HG02588 (cell line): ENCODE measurements around the gene MYO5C.
A peak's percentile ranks its signal among the peaks of the same experiment; 100 is the strongest.

Experiments used
- ATAC-seq: cut with Tn5 transposase; IDR thresholded peaks from one replicate; pipeline ENCODE4 v1.9.1; 2021; ENCODE audit warnings: mild to moderate bottlenecking, moderate library complexity; ENCODE audit not compliant: unreplicated experiment

MYO5C gene

DNA sequence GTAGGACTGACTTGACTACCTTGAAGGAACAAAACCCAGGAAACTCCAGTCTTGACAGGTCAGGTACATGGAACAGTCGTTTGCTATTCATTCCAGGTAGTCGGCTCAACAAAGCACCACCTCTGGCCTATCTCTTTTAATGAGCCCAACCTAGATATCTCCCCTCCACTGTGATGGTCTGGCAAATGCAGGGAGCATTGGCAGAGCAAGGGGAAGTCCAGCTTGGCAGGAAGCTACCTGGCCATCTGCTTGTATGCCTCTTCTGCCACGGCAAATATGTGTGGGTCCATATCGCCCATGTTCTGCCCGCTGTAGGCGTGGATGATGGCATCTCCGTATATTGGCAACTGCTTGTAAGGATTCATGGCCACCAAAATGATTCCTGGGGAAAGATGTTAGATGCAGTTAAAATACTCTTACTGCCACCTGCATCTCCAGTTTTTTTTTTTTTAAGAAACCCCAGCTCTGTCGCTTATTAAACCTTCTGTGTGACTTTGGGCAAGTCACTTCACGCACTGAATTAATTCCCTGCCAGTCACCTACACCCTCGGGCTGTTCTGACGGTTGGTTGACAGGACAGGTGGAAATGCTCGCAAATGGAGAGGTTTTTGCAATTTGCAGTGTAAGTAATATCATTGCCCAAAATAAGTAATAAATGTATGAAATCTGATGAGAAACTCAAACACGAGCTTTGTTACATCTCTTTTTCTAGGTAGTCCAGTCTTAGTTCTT, 16.8 kb downstream of the MYO5C start:
- ATAC-seq, result no peak

DNA sequence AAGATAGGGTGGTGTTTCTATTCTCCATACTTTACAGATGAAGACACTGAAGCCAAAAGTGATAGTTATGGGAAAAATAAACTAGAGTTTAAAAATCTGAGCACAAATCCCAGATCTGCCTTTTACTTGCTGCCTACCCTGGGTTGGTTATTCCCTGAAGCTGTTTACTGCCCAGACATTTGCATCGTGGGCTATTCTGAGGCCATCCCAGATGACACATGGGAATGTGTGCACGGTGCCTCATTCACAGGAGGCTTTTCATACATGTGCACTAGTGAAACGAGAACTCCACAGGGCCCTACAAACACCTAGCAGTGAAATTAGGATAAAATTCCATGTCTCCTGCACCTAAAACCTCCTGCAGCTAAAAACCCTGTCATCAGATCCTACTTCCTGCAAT, 17.5 kb downstream of the MYO5C start:
- no peak for ATAC-seq

DNA sequence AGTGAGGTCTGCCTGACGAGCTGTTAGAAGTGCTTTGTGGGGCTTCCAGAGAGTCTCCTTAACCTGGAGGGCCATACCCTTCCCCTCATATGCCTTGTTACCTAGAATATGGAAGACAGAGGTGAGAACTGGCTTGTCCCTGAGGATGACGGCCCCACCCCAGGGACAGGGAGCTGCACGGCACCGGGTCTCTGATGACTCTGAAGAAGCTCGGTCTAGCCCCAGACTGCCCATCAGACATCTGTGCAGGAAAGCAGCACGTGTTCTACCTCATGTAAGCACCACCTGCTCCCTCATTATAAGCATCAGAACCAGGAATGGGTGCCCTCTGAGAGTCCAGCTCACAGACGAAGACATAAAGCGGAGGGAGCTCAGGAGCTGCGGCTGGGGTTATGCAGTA, 18.0 kb downstream of the MYO5C start:
- ATAC-seq, result no peak

DNA sequence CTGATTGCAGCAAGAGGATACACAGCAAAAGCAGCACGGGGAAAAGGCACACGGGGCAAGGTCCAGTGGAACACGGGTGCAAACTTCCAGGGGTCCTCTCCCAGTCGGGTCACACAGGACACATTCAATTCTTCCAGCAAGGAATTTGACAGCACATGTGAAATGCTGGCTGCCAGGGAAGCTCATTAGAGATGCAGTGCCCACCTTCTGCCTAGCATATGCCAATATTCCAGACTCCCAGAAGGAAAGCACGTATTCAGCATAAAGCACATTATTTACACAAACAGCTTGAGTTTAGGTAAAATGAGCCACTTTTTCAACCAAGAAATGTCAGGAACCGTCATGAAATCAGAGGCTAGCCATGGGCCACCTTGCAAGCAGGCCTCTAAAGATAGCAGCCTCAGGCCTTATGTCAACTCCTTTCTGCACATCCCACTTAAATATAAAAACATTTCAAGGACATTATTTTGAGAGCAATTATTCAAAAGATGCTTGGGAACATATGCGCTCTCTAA, 19.3 kb downstream of the MYO5C start:
- ATAC-seq, result no peak

DNA sequence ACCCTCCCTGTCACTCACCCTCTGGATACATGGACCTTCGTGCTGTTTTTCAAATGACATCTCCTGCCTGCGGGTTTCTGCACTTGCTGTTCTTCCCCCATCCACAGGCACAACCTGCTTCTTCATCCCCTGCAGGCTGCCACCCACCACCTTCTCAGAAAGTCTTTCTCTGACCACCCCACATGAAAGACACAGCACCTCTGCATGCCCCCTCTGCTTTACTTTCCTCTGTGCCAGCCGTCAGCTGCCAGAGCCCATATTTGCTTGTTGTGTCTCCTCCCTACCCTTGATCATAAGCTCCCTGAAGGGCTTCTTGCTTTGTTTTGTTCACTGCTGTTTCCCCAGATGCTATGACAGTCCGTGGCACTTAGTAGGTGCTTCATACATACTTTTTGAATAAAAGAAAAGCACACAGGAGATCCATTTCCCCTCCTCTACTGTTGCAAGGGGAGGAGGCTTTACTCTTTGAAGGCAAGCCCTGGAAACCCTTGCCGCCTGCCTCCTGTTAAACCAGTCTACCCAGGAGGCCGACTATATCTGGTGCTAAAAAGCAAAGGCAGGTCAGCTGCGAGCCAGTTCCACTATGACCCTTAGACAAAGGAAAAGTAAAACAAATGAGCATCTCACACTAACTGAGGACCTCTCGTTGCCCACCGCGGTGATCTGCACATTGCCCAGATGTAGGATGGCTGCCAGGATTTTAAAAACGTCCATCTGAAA, 31.9 kb downstream of the MYO5C start:
- ATAC-seq, result no peak

DNA sequence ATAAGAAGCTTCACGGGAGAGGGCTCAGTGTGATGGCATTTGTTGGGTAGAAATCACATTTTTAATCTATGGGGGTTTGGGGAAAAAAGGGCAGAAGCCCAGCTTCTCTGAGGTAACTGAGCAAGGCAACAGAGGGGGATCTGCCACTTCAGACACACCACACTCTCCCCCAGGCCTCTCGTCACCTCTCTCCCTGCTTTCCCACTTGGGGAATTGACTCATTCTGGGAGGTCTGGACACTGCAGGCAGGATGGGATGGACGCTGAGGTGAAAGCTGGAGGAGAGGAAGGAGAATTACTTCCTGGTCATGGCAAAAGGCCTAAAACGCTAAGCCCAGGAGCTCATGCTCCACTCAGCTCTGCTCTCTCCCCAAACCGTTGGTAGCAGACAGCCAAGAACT, 33.2 kb downstream of the MYO5C start:
- no peak for ATAC-seq

- ATAC-seq, result peak; percentile 99
Measured at GRCh38 chr15:52261498-52262242, 33.9 kb downstream of the MYO5C start.

- no peak for ATAC-seq
Measured at GRCh38 chr15:52261026-52261425, 34.6 kb downstream of the MYO5C start.

DNA sequence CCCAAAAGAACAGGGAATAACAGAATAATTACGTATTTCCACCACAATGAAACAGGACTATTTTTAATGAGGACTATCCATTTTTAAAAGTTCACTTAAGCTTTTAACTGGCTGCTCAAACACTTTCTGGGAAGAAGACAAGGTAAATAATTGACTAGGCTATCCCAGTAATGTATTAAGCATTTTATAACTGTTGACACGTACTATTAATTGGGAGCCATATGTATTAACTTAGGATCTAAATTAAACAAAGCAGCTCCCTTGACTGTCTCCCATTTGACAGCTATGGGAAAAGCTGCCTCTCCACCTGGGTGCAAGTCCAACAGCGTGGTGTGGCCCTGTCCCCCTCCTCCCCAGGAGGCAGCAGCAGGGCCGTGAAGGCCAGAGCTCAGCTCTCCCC, 36.1 kb downstream of the MYO5C start:
- no peak for ATAC-seq

DNA sequence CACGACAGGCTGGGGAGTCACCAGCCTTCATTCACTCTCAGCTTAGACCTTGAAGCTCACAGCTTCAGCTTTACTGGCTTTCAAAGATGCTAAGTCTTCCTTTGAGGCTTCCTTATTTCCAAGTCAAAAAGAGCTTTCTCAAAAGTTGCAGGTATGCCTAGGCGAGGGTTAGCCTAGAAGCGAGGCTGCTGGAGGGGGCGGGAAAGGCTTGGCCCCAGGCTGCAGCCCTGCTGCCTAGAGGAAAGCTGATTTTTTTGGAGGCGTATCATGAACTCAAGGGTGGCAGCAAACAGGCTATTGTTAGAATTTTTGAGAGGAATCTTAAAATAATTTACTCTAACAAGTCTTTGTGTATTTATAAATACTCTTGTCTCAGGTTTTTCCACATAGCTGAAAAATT, 37.1 kb downstream of the MYO5C start:
- ATAC-seq, result no peak

DNA sequence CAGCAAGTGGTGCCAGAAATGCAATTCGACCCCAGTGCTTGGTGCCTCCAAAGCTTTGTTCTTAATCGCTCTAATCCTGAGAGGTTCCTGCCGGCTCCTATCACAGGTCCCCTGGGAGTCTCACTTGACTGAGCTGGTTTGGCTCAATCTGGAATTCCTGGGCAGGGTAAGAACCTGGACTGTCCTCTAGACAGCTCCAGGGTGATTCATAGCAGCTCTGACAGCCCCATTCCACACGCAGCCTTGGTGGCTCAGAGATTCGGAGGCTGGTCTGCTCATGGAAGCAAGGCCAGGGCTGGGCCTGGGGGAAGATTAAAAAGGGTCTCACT, 37.9 kb downstream of the MYO5C start:
- ATAC-seq, result no peak

DNA sequence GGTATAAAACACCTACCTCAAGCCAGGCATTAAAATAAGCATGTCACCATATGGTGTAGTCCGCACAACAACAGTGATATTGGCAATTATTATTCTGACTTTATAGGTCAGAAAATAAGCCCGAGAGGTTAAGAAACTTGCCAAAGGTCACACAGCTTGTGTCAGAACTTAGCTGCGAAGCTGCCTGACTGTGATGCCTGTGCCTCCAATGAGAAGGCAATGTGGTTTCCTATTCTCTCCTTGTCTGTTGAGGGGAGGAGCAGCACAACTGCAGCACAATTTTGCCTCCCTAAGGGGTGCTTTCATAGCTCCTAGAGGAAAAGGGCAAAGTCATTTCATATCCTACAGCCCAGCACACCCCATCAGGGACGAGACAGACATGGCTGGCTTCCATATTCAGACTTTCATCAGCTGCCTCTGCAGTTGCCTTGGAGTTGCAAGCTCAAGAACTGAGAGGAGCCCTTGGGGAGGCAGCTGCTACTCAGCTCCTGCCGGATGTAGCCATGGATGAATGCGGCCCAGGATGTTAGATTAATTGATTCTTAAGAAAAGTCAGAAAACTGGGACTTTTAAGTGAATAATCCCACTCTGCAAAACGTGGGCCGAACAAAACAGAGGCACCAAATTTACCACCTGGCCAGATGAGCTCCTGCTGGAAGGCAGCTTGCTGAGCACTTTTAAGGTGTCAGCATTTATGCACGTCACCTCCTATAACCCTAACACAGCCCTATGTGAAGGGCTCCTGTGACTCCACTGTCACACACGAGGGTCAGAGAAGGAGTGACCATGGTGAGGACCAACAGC, 38.5 kb downstream of the MYO5C start:
- no peak for ATAC-seq

DNA sequence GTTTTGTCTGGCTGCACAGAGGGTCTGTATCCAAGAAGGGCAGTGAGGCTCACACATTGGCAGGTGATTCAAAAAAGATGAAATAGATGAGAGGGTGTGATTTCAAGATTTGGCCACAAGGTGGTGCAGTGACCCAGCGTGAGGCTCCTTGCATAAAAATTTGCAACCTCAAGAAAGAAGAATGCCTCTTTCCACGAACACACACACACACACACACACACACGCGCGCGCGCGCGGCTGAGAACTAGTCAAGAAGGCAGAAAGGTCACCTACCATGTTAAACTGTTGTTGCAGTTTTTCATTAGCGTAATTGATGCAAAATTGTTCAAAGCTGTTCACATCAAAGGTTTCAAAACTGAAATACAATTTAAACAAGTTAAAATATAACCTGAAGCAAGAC, 39.2 kb downstream of the MYO5C start:
- ATAC-seq, result no peak

DNA sequence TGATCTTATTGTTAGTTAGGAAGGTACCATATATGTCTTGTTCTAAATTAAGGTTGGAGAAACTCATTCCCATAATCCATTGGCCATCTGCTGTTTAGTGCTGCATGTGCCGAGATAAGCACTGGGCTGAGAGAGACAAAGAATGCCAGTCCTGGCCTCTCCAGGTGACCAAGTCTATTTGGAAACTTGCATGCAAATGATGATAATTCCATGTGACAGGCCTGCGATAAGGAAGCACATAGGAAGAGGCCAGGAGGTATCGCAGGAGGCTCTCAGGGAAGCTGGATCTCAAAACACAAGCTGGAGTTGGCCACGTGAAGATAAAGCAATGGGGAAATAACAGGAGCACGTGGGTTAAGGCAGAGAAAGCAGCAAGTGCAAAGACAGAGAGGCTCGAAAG, 39.7 kb downstream of the MYO5C start:
- no peak for ATAC-seq

DNA sequence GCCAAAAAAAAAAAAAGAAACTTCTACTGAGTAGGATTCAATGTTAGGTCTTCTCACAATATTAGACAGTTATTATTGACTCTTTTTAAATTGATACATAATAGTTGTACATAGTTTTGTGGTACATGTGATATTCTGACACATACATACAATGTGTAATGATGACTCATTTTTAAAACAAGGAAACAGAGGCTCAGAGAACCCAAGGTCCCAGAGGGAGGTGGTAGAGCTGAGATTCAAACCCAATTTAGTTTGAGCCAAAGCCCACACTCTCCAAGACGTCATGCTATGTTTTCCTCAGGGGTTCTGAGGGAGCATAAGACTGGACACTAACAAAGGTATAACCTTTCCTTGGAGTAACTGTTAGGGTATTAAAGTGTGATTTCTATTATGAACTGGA, 40.6 kb downstream of the MYO5C start:
- no peak for ATAC-seq

- ATAC-seq, result no peak
Measured at GRCh38 chr15:52254391-52254790, 41.2 kb downstream of the MYO5C start.

DNA sequence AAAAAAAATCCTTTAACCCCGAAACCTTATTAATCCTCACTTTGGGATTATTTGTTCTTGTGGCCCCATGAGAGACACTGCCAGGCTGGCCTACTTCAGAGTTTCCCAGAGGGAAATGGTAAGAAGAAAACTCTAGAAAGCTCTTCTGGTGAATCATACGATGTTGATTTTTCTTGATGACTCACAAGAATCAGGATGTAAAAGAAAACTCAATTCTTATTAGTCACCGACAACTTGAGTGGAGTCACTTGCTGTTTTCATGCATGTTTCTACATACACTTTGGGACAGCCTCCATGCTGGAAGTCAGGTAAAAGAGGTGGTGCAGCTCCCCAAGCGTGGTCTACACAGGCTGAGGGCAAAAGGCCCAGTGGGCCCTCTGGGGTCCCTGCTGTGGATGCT, 42.8 kb downstream of the MYO5C start:
- no peak for ATAC-seq

GRCh38 chr15:52251144-52251860, 44.3 kb downstream of the MYO5C start:
- ATAC-seq, result no peak

GRCh38 chr15:52247461-52247860, 48.1 kb downstream of the MYO5C start:
- no peak for ATAC-seq

DNA sequence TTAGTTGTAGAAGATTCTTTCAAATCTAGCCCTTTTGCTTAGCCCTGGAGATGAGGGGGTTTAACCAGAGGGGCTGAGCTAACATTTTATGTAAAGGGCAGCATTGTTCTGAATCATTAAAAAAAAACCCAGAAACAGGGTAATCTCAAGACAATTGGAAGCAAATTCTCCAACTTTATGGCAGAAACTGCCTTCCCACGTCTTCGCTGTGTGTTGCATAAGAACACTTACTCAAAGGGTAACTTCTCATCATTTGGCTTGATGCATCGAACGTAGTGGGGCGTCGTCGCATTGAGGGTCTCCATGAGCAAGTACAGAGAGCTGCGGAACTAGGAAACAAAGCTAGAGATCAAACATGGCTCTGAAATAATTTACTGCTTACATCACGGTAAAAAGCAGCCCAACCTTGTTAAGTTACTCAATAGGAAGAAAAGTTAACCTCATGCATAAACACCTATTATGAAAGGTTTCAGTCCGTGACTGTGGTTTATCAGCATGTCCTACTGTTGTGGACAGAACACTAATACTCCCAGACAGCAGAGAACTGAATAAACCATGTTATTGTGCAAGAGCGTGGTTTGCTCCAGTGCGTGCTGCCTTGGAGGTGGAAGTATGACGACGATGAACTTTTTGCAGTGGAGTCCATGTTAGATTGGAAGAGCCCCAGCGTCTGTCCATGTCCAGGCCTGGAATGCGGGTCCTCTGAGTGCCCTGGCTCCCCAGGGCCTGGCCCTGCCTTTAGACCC, 48.7 kb downstream of the MYO5C start:
- ATAC-seq, result no peak
